Spleen (tissue), 7 donors: ENCODE measurements around the gene MCTP1.
"Not testable (repeated sequence)": the region's sequence is repeated elsewhere in the genome, so short reads cannot be mapped to it uniquely, and the experiment has no call there.

ENCODE experiments used
- CTCF ChIP-seq, 11 experiments: fragments of 200-600 bp in 7 of 11; fragments of 450-650 bp in 4 of 11; sonication (generic) in 4 of 11; IDR thresholded peaks in 8 of 11; conservative IDR thresholded peaks in 3 of 11; 1 replicate in 7 of 11; 2 replicates in 4 of 11; pipeline versions ENCODE4 v1.4.0 to v1.8.0; 2016 to 2021; ENCODE audit warnings: antibody characterized with exemption in 11 of 11, inconsistent platforms in 4 of 11, mild to moderate bottlenecking in 1 of 11
- POLR2AphosphoS5 ChIP-seq, 3 donors: sonication (generic); formaldehyde crosslinking; IDR thresholded peaks; one replicate each; pipeline ENCODE4 v1.5.1; 2017; ENCODE audit warnings: antibody characterized with exemption in 3 of 3
- donor health status: DM: no; HTN: no; CAD: no; lungs with moderate emphysema.
- donor health status: DM: no; HTN: no; CAD: no.
- donor health status: DM: no; HTN: no; CAD: no.

- TF ChIP-seq POLR2AphosphoS5 (IDR thresholded peaks at IDR 0.05); CTCF (IDR thresholded peaks at IDR 0.05 in 8 of 11, conservative IDR thresholded peaks at IDR 0.05 in 3 of 11): not testable (repeated sequence)
These were observed 290.4 kb downstream of the MCTP1 start for GRCh38 chr5:94994537-94994936.
